Superior temporal gyrus (tissue), 1 donor: ENCODE results near the gene CCSER2.
"Not testable (repeated sequence)": the region's sequence is repeated elsewhere in the genome, so short reads cannot be mapped to it uniquely, and the experiment has no call there.

Experiments used
- DNase-seq: peaks from one replicate; pipeline ENCODE4 v3.0.0-alpha.2; 2016; ENCODE audit errors: extremely low spot score

CCSER2 gene

DNA sequence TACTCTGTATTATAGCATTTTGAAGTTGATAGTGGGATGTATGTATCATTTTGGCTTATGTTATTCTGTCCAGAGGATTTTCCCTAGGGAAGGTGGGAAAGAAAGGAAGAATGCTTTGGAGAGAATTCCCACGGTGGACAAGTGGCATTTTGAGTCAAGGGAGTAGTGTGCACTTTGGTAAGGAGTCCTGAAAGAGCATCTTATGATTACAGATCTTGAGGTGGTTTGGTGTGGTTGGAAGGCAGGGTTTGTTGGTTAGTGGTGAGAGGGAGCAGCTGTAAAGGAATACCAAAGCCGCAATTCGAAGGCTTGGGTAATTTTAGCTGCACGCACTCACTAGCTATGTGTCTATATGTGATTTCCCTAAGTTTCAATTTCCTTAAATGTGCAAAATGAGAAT lies 16.1 kb downstream of the CCSER2 start:
- DNase-seq: no peak

DNA sequence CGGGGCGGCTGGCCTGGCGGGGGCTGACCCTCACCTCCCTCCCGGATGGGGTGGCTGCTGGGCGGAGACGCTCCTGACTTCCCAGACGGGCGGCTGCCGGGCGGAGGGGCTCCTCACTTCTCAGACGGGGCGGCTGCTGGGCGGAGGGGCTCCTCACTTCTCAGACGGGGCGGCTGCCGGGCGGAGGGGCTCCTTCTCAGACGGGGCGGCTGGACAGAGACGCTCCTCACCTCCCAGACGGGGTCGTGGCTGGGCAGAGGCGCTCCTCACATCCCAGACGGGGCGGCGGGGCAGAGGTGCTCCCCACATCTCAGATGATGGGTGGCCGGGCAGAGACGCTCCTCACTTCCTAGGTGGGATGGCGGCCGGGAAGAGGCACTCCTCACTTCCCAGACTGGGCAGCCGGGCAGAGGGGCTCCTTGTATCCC lies 19.2 kb downstream of the CCSER2 start:
- DNase-seq: not testable (repeated sequence)

DNA sequence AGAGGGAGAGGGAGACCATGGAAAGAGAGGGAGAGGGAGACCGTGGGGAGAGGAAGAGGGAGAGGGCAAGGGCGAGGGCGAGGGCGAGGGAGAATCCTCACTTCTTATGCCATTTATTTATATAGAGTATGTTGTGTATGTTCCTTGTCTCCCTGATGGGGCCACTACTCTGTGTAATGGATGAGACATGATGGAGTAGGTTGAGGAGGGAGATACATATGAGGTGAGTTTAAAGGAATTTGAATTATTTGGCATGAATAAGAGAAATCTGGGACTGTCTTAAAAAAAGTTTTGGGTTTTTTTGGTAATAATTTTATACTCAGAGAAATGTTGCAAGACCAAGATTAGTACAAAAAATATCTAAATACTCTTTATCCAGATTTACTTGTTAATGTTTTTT lies 20.1 kb downstream of the CCSER2 start:
- DNase-seq: no peak

DNA sequence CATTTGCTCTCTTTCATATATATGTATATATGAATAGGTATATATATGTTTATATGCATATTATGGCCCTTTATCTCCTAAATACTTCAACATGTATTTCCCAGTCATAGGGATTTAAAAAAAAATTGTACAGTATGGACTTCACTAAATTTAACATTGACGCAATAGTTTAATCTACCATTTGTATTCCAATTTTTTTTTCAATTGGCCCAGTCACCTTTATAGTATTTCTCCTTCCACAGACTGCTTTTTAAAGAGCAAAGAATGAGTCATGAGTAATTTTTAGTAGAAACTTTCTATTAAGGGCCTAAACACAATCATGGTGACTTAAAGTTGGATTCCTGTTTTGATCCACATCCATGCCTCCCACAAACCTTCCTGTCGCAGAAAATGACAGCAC lies 20.5 kb downstream of the CCSER2 start:
- DNase-seq: no peak

DNA sequence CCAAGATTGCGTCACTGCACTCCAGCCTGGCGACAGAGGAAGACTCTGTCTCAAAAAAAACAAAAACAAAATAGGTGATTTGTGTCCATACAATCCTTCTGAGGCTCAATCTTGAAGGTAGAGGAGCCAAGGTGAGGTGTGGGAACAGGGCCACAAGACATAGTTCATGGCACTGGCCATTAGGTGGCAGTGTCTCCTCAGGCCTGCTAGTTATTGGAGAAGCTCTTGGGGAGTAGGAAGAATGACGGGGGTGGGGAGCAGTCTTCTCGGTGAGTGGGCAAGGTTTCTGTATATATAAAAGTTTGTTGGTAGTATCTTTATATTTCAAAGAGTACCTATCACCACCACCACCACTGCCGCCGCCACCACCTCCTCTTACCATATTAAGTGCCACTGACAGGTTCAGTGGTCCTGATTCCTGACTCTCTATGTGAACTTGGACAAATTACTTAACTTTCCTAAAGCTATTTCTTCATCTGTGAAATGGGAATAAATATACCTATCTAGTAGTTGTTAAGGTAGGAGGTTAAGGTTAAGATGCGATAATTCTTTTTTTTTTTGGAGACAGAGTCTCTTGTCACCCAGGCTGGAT lies 24.0 kb downstream of the CCSER2 start:
- DNase-seq: peak; percentile 71

DNA sequence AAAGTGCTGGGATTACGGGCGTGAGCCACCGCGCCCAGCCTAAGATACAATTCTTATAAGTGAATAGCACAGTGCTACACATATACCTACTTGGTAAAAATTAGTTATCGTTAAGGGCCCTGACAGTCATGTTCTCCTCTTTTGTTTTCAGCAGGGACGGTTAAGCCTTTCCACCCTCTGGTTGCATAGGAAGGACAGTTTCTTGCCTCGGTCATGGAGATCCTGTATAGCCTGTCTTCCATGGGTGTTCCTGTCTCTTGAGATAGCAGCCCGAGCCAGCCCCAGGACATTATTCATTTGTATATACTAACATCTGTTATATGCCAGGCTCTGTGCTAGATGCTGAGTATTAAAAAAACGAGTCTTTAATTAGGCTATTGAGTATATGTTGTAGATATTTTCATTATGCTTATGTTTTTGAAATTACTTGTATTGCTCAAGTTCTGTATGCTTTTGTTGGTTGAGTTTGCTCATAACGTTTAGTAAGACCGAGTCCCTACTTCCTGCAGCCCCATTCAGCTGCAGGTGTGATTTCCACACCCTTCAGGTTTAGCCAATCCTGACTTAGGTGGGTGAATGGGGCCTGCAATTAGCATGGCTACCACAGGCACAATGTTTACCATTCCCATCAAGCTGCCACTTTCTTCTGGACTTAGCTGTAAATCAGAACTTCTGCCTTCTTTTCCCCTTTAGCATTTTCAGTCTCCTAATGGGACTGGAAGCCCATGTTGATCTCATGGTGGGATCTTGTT lies 24.8 kb downstream of the CCSER2 start:
- no peak for DNase-seq

DNA sequence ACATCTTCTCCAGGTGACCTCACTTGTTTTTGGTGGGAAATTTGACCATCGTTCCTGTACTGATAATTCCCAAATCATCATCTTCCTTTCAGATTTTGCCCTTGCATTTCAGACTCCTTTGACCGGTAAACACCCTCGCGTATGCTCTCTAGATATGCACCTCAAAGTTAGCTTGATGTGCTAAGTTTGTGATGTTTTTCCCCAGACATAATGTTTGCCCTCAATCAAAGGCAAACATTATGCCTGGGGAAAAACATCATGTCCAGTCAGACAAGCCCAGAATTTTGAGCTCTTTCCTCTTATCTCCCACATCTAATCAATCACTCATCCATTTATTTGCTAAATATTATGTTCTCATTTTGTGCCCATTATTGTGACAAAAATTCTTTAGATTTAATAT lies 26.2 kb downstream of the CCSER2 start:
- DNase-seq: no peak

DNA sequence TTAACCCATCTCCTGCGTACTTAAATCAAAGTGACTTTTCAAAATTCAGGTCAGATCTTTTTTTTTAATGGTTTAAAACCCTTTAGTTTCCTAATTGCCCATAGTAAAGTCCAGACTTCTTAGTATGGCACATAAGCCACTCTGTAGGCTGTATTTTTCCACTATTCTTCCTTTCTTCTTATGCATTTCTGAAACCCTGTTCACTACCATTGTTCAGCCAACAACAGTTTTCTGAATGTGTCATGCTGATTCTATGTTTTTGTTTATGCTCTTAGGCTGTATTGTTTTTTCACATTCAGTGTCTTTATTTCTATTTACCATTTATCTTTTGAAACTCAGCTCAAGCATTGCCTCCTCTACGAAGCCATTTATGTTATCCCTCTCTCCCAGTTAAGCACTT lies 26.7 kb downstream of the CCSER2 start:
- DNase-seq: no peak

DNA sequence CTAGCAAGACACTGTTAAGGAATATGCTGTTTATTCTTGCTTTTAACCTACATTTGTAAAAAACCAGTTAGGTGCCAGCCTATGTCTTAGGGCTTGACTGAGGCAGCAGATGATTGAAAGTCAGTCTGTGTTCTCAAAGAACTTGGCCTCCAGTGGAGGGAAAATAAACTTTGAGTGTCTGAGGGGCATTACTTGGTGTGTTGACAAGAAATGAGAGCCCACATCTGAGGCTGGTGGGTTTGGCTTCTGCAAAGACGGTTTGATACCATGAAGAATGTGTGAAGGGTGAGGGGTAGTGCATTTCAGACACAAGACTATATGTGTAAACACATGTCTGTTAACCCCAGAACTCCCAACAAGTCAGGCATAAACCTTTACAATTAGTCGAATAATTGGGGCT lies 28.5 kb downstream of the CCSER2 start:
- DNase-seq: no peak

DNA sequence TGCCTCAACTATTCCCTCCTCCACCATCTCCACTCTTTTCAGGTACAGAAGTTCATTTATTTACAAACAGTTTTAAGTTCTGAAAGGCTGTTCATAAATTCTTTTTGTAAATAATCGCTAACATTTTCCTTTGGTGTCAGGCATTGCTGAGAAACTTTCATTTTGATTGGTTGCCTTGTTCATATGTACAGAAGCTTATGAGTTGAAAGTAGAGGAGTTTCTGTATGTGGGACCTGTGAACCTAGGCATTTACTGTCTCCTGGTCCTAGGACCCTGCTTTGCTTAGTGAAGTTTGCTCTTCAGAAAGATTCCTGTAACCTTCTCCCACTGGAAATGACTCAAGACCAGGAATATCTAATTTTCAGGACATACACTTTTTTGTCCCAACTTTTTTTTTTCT lies 30.4 kb downstream of the CCSER2 start:
- DNase-seq: no peak

DNA sequence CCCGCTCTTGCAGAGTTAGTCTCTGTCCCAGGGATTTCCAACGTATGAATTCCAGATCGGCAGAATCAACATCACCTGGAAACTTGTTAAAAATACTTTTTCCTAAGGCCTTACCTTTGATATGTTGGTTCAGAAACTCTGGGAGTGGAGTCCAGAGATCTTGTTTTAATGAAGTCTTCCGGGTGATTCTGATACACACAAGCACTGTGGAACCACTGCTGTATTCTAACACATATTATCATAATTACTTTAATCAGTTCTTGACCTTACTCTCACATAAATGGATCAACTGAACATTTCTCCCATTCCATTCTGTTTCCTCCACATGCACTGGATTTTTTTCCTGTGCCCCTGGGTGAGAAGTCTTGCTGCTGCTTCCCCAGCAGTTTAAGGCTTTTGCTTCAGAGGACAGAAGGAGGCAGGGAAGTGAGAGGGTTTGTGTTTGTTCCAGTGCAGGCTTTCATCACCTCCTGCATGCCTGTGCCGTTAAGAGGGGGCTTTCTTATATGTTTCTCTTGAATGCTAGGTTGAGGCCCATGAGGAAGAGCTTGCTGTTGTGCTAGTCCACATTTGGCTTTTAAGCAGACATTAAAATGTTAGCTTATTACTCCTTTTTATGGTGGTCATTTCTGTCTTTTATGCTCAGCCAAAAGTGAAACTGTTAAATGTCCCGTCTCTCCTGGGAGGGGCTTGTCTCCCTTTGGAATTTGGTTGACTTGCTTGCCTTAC lies 32.4 kb downstream of the CCSER2 start:
- no peak for DNase-seq

DNA sequence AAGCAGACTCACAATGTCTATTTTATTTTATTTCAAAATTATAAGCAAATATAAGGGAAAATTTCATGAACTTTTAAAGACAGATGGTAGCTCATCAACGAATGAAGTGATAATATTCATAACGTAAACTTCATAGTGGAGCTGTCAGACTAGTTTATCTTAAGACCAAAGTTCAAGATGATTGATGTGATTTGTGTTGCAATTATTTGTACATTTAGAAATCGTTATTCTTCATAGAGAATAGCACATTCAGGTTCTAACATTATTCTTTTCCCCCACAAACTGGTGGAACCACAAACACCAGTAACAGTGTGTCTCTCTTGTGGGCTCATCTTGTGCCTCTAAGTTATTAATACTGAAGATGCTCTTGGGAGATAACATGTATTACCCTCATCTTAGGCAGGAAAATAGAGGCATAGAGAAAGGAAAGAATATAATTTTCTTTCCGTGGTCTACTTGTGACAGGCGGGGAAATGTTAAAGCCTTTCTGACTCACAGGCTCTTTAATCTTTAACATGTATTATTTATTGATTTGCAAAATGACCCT lies 37.0 kb downstream of the CCSER2 start:
- DNase-seq: no peak

DNA sequence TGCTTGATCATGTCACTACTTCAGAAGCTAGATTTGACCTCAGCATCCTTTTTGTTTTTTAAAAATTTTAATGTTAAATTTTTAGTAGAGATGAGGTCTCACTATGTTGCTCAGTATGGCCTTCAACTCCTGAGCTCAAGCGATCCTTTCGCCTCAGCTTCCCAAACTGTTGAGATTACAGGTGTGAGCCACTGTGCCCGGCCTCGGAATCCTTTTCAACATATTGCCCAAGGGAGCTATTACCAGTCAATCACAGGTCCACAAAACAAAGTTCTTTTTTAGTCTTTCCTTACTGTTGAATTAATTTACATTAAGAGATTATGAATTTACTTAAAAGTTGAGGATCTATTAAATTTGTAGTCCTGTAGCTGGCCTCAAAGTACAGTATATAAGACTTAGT lies 37.7 kb downstream of the CCSER2 start:
- no peak for DNase-seq

DNA sequence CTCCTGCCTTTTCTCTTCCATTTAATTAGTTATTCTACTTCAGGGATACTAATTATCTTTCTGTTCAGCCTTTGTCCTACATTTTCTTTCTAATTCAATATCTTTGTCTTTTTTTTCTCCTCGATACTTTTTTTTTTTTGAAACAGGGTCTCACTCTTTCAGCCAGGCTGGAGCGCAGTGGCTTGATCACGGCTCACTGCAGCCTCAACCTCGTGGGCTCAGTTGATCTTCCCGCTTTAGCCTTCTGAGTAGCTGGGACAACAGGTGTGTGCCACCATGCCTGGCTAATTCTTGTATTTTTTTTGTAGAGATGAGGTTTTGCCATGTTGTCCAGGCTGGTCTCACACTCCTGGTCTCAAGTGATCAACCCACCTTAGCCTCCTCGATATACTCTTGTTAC lies 38.9 kb downstream of the CCSER2 start:
- DNase-seq: no peak

DNA sequence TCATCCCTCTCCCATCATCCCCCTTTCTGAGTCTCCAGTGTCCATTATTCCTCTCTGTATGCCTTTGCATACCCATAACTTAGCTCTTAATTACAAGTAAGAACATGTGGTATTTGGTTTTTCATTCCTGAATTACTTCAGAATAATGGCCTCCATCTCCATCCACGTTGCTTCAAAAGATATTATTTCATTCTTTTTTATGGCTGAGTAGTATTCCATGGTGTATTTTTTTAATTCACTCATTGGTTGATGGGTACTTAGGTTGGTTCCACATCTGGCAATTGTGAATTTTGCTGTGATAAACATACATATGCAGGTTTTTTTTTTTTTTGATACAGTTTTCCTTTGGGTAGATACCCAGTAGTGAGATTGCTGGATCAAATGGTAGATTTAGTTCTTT lies 40.4 kb downstream of the CCSER2 start:
- no peak for DNase-seq

DNA sequence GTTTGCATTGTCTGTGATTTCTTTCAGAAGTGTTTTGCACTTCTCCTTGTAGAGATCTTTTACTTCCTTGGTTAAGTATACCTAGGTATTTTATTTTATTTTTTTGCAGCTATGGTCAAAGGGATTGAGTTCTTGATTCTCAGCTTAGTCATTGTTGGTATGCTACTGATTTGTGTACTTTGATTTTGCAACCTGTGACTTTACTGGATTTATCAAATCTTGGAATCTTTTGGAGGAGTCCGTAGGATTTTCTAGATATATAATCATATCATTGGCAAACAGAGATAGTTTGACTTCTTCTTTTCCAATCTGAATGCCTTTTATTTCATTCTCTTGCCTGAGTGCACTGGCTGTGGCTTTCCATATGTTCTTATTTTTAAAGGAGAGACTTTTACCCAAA lies 41.9 kb downstream of the CCSER2 start:
- DNase-seq: no peak

DNA sequence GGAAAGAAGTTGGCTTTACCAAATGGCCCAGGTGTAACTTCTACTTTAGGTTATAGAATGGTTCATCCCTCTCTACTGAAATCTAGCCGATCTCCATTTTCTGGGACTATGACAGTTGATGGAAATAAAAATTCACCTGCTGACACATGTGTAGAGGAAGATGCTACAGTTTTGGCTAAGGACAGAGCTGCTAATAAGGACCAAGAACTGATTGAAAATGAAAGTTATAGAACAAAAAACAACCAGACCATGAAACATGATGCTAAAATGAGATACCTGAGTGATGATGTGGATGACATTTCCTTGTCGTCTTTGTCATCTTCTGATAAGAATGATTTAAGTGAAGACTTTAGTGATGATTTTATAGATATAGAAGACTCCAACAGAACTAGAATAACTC lies 43.6 kb downstream of the CCSER2 start:
- DNase-seq: no peak

DNA sequence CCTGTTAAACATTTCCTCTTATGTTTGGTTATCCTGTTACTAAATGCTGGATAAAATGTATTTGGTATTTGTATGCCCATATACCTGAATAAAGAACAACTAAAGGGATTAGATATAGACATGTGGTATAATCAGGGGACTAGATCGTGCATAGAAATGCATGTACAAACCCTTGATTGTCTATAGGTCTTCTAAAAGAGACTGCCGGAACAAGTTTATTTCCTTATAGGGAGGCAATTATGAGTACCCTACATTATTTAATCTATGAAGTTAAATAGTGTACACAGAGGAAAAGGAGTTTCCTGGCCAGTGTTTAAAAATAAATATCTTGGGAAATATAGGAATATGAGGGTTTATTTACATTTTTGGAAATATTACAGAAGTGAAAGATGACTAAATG lies 44.6 kb downstream of the CCSER2 start:
- DNase-seq: no peak

DNA sequence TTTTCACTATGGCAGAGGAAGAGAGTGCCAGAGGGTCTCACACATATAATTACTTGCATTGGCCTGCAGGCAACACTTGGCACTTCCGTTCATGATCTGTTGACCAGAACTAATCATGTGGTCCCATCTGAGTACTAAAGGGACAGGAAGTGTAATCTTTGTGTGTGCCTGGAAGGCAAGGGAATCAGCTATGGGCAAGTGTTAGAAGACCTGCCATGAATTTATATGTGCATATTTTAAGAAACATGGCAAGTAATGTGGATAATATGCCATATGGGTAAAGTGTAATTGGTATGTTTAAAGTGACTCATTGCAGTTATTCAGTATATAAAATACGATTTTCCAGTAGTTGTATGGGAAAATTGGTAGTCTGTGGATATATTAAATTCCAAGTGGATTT lies 46.1 kb downstream of the CCSER2 start:
- no peak for DNase-seq

DNA sequence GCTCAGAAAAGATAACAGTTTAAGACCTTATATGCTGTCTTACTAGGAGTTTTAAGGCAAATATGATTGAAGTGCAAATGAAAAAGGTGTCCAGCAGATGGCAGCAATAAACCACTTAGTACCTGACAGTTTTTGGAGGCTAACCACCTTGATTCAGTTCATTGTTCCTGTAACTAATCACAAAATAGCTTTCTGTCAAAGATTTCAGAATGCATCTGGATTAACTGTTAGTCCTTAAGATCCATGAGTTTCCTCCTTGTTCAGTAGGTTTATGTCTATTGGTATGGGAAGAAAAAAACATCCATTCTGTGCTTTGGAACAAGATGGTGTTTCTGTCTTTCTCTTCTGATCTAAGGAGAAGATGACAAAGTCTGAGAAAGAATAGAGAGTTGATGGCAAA lies 46.6 kb downstream of the CCSER2 start:
- DNase-seq: peak; percentile 89

DNA sequence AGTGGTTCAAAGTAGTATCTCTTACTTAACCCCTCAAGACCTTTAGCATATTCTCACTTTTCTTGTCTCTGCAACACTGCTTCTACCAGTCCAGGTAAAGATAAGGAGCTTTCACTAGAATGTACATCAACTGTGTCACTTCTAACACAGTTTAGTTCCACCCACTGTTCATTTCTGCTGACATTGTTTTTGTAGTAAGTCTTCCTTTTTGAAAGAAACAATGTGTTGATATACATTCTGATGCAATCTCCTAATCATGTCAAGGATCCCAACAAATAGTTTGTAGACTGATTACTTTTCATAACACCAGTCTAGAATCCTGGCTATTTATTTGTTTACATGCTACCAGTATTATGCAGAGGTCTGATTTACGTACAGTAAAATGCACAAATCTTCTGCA lies 47.5 kb downstream of the CCSER2 start:
- no peak for DNase-seq

DNA sequence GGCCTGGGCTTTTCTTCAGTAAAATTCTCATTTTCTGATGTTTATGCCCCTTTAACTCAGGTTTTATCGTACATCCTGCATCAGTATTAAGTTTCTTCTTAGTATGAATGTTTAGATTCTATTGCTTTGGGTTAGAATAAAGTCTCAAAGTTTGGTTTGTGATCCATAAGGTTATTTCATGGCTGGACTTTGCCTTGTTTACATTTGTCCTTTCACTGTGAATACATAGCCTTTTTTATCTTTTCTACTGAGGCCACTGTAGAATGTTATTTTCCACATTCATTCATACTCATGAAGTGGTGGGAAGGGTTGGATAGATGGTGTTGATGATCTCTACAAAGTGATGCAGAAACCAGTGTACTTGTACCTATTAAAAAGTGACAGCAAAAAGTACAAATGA lies 59.8 kb downstream of the CCSER2 start:
- DNase-seq: no peak

DNA sequence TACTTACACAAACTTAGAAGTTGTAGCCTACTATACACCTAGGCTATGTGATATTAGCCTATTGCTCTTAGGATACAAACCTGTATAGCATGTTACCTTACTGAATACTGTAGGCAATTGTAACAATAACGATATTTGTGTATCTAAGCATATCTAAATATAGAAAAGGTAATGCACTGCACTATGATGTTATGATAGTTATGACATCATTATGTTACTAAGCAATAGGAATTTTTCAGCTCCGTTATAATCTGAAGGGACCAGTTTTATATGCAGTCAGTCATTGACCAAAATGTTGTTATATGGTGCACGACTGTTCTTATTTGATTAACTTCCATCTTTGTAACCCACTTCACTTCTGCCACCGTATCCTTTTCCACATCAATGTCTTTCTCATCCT lies 62.0 kb downstream of the CCSER2 start:
- DNase-seq: no peak
